H9 (cell line): Measurements from ENCODE around the gene WFDC1. TPM values are rescaled to one million over a fixed set of nuclear protein-coding genes. Genes with fewer than 3 reads are reported as not detected.

ENCODE experiments used
- DNase-seq: peaks from one replicate; pipeline ENCODE4 v3.0.0-alpha.2; 2017
- H2AFZ ChIP-seq: one replicate; pipeline ENCODE4 v1.6.1; 2013; ENCODE audit warnings: mild to moderate bottlenecking, low read length, control low read depth, moderate library complexity
- H2AK5ac ChIP-seq: 2 replicates; pipeline ENCODE4 v1.6.1; 2013; ENCODE audit warnings: low read length, control low read depth, mixed read lengths; ENCODE audit not compliant: insufficient read length
- H2BK120ac ChIP-seq: one replicate; pipeline ENCODE4 v1.6.1; 2013; ENCODE audit warnings: low read depth, mild to moderate bottlenecking, low read length, control low read depth, inconsistent platforms; ENCODE audit not compliant: poor library complexity, severe bottlenecking
- H2BK12ac ChIP-seq: 2 replicates; pipeline ENCODE4 v1.6.1; 2013; ENCODE audit warnings: low read length, control low read depth, mixed read lengths, low read depth; ENCODE audit not compliant: insufficient read length
- H2BK15ac ChIP-seq: 2 replicates; pipeline ENCODE4 v1.6.1; 2013; ENCODE audit warnings: low read depth, low read length, control low read depth
- H2BK20ac ChIP-seq: one replicate; pipeline ENCODE4 v1.6.1; 2013; ENCODE audit warnings: low read depth, mild to moderate bottlenecking, low read length, control low read depth, inconsistent platforms; ENCODE audit not compliant: poor library complexity, severe bottlenecking
- H2BK5ac ChIP-seq: 2 replicates; pipeline ENCODE4 v1.6.1; 2013; ENCODE audit warnings: low read length, control low read depth, mixed read lengths; ENCODE audit not compliant: insufficient read length
- H3K14ac ChIP-seq: 2 replicates; pipeline ENCODE4 v1.6.1; 2013; ENCODE audit warnings: low read length, control low read depth; ENCODE audit not compliant: insufficient read depth
- H3K18ac ChIP-seq: 2 replicates; pipeline ENCODE4 v1.6.1; 2013; ENCODE audit warnings: low read depth, mild to moderate bottlenecking, mixed read lengths, low read length, control low read depth; ENCODE audit not compliant: insufficient read length
- H3K23ac ChIP-seq: 2 replicates; pipeline ENCODE4 v1.6.1; 2013; ENCODE audit warnings: low read length, control low read depth, mixed read lengths, low read depth; ENCODE audit not compliant: insufficient read length
- H3K23me2 ChIP-seq: 2 replicates; pipeline ENCODE4 v1.6.1; 2013; ENCODE audit warnings: low read depth, mild to moderate bottlenecking, mixed read lengths, low read length, control low read depth; ENCODE audit not compliant: insufficient read length, poor library complexity, severe bottlenecking
- H3K27ac ChIP-seq: 2 replicates; pipeline ENCODE4 v1.5.1; 2013; ENCODE audit warnings: low read length, control low read depth, mixed read lengths, low read depth; ENCODE audit not compliant: insufficient read length
- H3K27me3 ChIP-seq: 2 replicates; pipeline ENCODE4 v1.6.1; 2013; ENCODE audit warnings: low read length, control low read depth, inconsistent platforms; ENCODE audit not compliant: insufficient read depth
- H3K4ac ChIP-seq: 2 replicates; pipeline ENCODE4 v1.6.1; 2013; ENCODE audit warnings: low read depth, mild to moderate bottlenecking, control low read depth, inconsistent platforms, low read length, moderate library complexity
- H3K4me1 ChIP-seq: 2 replicates; pipeline ENCODE4 v1.6.1; 2013; ENCODE audit warnings: low read length, control low read depth, inconsistent platforms; ENCODE audit not compliant: insufficient read depth
- H3K4me2 ChIP-seq: 2 replicates; pipeline ENCODE4 v1.6.1; 2013; ENCODE audit warnings: low read length, control low read depth, mixed read lengths; ENCODE audit not compliant: insufficient read length, insufficient read depth
- H3K56ac ChIP-seq: 2 replicates; pipeline ENCODE4 v1.6.1; 2013; ENCODE audit warnings: low read depth, mild to moderate bottlenecking, mixed read lengths, low read length, control low read depth; ENCODE audit not compliant: insufficient read length
- H3K79me1 ChIP-seq: 2 replicates; pipeline ENCODE4 v1.6.1; 2013; ENCODE audit warnings: low read depth, mild to moderate bottlenecking, moderate library complexity, low read length, control low read depth, inconsistent platforms; ENCODE audit not compliant: insufficient read depth, poor library complexity, severe bottlenecking
- H3K79me2 ChIP-seq: 2 replicates; pipeline ENCODE4 v1.6.1; 2013; ENCODE audit warnings: low read length, control low read depth, inconsistent platforms; ENCODE audit not compliant: insufficient read depth
- H3K9ac ChIP-seq: 2 replicates; pipeline ENCODE4 v1.6.1; 2013; ENCODE audit warnings: low read length, control low read depth, mixed read lengths; ENCODE audit not compliant: insufficient read length; ENCODE audit errors: extremely low read depth
- H3K9me3 ChIP-seq: one replicate; pipeline ENCODE4 v1.6.1; 2013; ENCODE audit warnings: low read depth, low read length, inconsistent platforms; ENCODE audit not compliant: control insufficient read depth
- H3T11ph ChIP-seq: one replicate; pipeline ENCODE4 v1.6.1; 2013; ENCODE audit warnings: mild to moderate bottlenecking, low read length, control low read depth, inconsistent platforms
- H4K20me1 ChIP-seq: one replicate; pipeline ENCODE4 v1.6.1; 2013; ENCODE audit not compliant: control insufficient read depth, insufficient read length, insufficient read depth
- H4K5ac ChIP-seq: 2 replicates; pipeline ENCODE4 v1.6.1; 2013; ENCODE audit warnings: low read depth, mild to moderate bottlenecking, mixed read lengths, low read length, control low read depth; ENCODE audit not compliant: insufficient read length
- H4K8ac ChIP-seq: replicated peaks from 2 replicates; pipeline ENCODE4 v1.6.1; 2013; ENCODE audit warnings: low read length, control low read depth, mixed read lengths, low read depth; ENCODE audit not compliant: insufficient read length
- H4K91ac ChIP-seq: 2 replicates; pipeline ENCODE4 v1.6.1; 2013; ENCODE audit warnings: low read depth, mild to moderate bottlenecking, moderate library complexity, mixed read lengths, low read length, control low read depth; ENCODE audit not compliant: insufficient read length
- H3K27ac Mint-ChIP-seq, 3 experiments: 2 replicates in 2 of 3; 3 replicates in 1 of 3; pipeline ENCODE4 v1.8.0; 2020 to 2021; ENCODE audit warnings: mixed read lengths in 3 of 3, mild to moderate bottlenecking in 1 of 3, moderate library complexity in 1 of 3
- H3K27me3 Mint-ChIP-seq: 2 replicates; pipeline ENCODE4 v1.8.0; 2021; ENCODE audit warnings: low read depth, mild to moderate bottlenecking, moderate library complexity, mixed read lengths
- H3K36me3 Mint-ChIP-seq, 3 experiments: 2 replicates in 2 of 3; 3 replicates in 1 of 3; pipeline ENCODE4 v1.8.0; 2020 to 2021; ENCODE audit warnings: low read depth in 3 of 3, mixed read lengths in 3 of 3; ENCODE audit not compliant: insufficient read depth in 1 of 3
- H3K4me1 Mint-ChIP-seq, 2 experiments: 2 replicates each; pipeline ENCODE4 v1.8.0; 2020; ENCODE audit warnings: mixed read lengths in 2 of 2
- H3K4me3 Mint-ChIP-seq, 2 experiments: 2 replicates in 1 of 2; 3 replicates in 1 of 2; pipeline ENCODE4 v1.8.0; 2020 to 2021; ENCODE audit warnings: mild to moderate bottlenecking in 2 of 2, mixed read lengths in 2 of 2, moderate library complexity in 1 of 2
- H3K9me3 Mint-ChIP-seq, 2 experiments: 2 replicates in 1 of 2; 3 replicates in 1 of 2; pipeline ENCODE4 v1.8.0; 2020; ENCODE audit warnings: mild to moderate bottlenecking in 2 of 2, mixed read lengths in 2 of 2, moderate library complexity in 1 of 2
- WGBS: extraction: QIAGEN DNeasy Blood & Tissue Kit; methylation state at CpG from one replicate; pipeline ENCODE4 v1.1.7; 2013; ENCODE audit warnings: missing lambda C conversion rate, low lambda C conversion rate, mixed read lengths; ENCODE audit not compliant: insufficient read length; ENCODE audit errors: extremely low coverage; 5-methylcytosine and 5-hydroxymethylcytosine counted together
- total RNA-seq: library from RNA; stranded (reverse); gene quantifications from 2 replicates; pipeline ENCODE4 v1.2.1, GENCODE V29; 2021
- TF ChIP-seq, protein P1 (sequence below): fragments of 200-600 bp; sonication (generic); conservative IDR thresholded peaks from 3 replicates; pipeline ENCODE4 v1.8.0; 2021; ENCODE audit warnings: antibody characterized with exemption, mild to moderate bottlenecking

Gene WFDC1
- total RNA-seq, 1 experiment from 2014 or later: 0.24 TPM

DNA sequence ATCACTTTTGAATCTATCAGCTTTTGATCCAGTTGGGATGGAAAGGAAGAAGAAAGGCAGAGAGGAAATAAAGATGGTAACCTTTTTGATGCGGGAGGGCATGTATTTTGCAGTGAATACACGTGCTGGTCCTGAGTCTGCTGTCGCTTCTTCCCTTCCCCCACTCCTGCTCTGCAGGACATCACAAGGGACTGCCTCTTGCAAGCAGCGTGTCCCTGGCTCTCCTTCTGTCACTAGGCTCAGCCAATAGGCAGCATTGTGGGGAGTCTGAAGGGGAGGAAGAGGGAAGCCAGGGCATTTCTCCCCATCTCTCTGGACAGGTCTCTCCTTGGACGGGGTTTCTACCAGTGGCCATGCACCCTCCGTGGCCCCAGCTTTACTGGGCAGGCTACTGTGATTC lies 15.7 kb upstream of the WFDC1 start:
- Histone ChIP-seq H4K91ac (no peak overlapping the region), H4K20me1 (no peaks in the 10 kb centered on the region), H2BK120ac (no peak overlapping the region), H3K56ac (no peak overlapping the region), H3K79me1 (no peaks in the 10 kb centered on the region), H4K5ac (no peak overlapping the region), H3K27ac (no peak overlapping the region), H3K9ac (no peak overlapping the region), H3K14ac (no peak overlapping the region), H2AK5ac (no peak overlapping the region), H2BK20ac (no peak overlapping the region), H3T11ph (no peak overlapping the region), H3K27me3 (no peaks in the 10 kb centered on the region), H3K79me2 (no peaks in the 10 kb centered on the region), H2BK12ac (no peak overlapping the region), H3K23ac (no peak overlapping the region), H3K4me1 (peaks cover 4% of the 10 kb centered on the region; the same call in 1 of the 2 replicates), H2AFZ (no peak overlapping the region), H3K4me2 (no peak overlapping the region), H4K8ac (no peak overlapping the region), H3K4ac (no peak overlapping the region), H3K18ac (no peak overlapping the region), H3K9me3 (no peaks in the 10 kb centered on the region), H2BK5ac (no peak overlapping the region), H3K23me2 (no peaks in the 10 kb centered on the region), H2BK15ac (no peak overlapping the region)
- DNase-seq: peak; percentile 49
- H3K27me3 Mint-ChIP-seq: peaks cover 5% of the 10 kb centered on the region
- no peaks in the 10 kb centered on the region for H3K36me3 Mint-ChIP-seq
- TF ChIP-seq, protein P1, sequence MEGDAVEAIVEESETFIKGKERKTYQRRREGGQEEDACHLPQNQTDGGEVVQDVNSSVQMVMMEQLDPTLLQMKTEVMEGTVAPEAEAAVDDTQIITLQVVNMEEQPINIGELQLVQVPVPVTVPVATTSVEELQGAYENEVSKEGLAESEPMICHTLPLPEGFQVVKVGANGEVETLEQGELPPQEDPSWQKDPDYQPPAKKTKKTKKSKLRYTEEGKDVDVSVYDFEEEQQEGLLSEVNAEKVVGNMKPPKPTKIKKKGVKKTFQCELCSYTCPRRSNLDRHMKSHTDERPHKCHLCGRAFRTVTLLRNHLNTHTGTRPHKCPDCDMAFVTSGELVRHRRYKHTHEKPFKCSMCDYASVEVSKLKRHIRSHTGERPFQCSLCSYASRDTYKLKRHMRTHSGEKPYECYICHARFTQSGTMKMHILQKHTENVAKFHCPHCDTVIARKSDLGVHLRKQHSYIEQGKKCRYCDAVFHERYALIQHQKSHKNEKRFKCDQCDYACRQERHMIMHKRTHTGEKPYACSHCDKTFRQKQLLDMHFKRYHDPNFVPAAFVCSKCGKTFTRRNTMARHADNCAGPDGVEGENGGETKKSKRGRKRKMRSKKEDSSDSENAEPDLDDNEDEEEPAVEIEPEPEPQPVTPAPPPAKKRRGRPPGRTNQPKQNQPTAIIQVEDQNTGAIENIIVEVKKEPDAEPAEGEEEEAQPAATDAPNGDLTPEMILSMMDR: no peak
- no CpG with 5 or more reads among the region's 6 CpGs for WGBS
- no peak overlapping the region for H3K27ac Mint-ChIP-seq
- H3K4me3 Mint-ChIP-seq: no peak overlapping the region
- peaks cover 20 to 26% of the 10 kb centered on the region in 2 experiments for H3K4me1 Mint-ChIP-seq
- no peaks in the 10 kb centered on the region for H3K9me3 Mint-ChIP-seq
